OCI-LY3 (cell line): ENCODE measurements around the gene CMIP.

Source experiments
- H2AFZ ChIP-seq: fragments of 200-600, 300-600 bp; shearing (Covaris generic); 2 replicates; pipeline ENCODE4 v1.6.0; 2014; ENCODE audit warnings: antibody characterized with exemption, low read depth, low read length
- H3K27ac ChIP-seq: fragments of 200-600, 300-600 bp; sonication (generic); 2 replicates; pipeline ENCODE4 v1.5.1; 2014; ENCODE audit warnings: mild to moderate bottlenecking, low read length, moderate library complexity, mixed read lengths
- H3K27me3 ChIP-seq: fragments of 200-600, 300-600 bp; sonication (generic); 2 replicates; pipeline ENCODE4 v1.6.1; 2014; ENCODE audit warnings: low read depth, low read length, mixed read lengths
- H3K36me3 ChIP-seq: fragments of 200-600, 300-600 bp; sonication (generic); replicated peaks from 2 replicates; pipeline ENCODE3; 2014; ENCODE audit warnings: low read depth, low read length, mixed read lengths
- H3K4me1 ChIP-seq: fragments of 300-600, 200-600 bp; sonication (generic); 2 replicates; pipeline ENCODE4 v1.6.1; 2014; ENCODE audit warnings: low read length, mixed read lengths
- H3K4me2 ChIP-seq: fragments of 200-600, 300-600 bp; sonication (generic); 2 replicates; pipeline ENCODE4 v1.6.1; 2014; ENCODE audit warnings: low read length, mixed read lengths
- H3K4me3 ChIP-seq: fragments of 300-600, 200-600 bp; sonication (generic); 2 replicates; pipeline ENCODE4 v1.5.1; 2014; ENCODE audit warnings: antibody characterized with exemption, mild to moderate bottlenecking, low read length, moderate library complexity
- H3K79me2 ChIP-seq: fragments of 300-600, 200-600 bp; shearing (Covaris generic); 2 replicates; pipeline ENCODE4 v1.6.1; 2014; ENCODE audit warnings: mild to moderate bottlenecking, low read length, mixed read lengths
- H3K9ac ChIP-seq: fragments of 300-600, 200-600 bp; shearing (Covaris generic); 2 replicates; pipeline ENCODE4 v1.6.0; 2014; ENCODE audit warnings: mild to moderate bottlenecking, low read length, moderate library complexity
- H3K9me3 ChIP-seq: fragments of 200-600, 300-600 bp; shearing (Covaris generic); 2 replicates; pipeline ENCODE4 v1.6.1; 2014; ENCODE audit warnings: low read length, mixed read lengths; ENCODE audit not compliant: insufficient read depth
- H4K20me1 ChIP-seq: fragments of 200-600, 300-600 bp; sonication (generic); 2 replicates; pipeline ENCODE4 v1.6.1; 2016; ENCODE audit warnings: low read length, mixed read lengths; ENCODE audit not compliant: insufficient read depth
- CTCF ChIP-seq: fragments of 200-600, 300-600 bp; sonication (generic); IDR thresholded peaks from 2 replicates; pipeline ENCODE4 v1.5.1; 2014; ENCODE audit warnings: antibody characterized with exemption, low read length, low read depth
- EZH2phosphoT487 ChIP-seq: fragments of 200-600 bp; shearing (Covaris generic); IDR thresholded peaks from 2 replicates; pipeline ENCODE4 v1.6.1; 2018; ENCODE audit warnings: antibody characterized with exemption, mixed run types, low read depth

The CMIP gene

GRCh38 chr16:81634380-81635062 lies 189.9 kb downstream of the CMIP start:
- no peak overlapping the region for H2AFZ ChIP-seq
- H3K4me2 ChIP-seq = no peak overlapping the region
- H3K27ac ChIP-seq = no peak overlapping the region
- no peaks in the 10 kb centered on the region for H3K9me3 ChIP-seq
- H3K36me3 ChIP-seq = no peaks in the 10 kb centered on the region
- no peaks in the 10 kb centered on the region for H3K4me1 ChIP-seq
- H3K79me2 ChIP-seq = no peaks in the 10 kb centered on the region
- H3K27me3 ChIP-seq = no peaks in the 10 kb centered on the region
- H4K20me1 ChIP-seq = peaks cover 28% of the 10 kb centered on the region
- TF ChIP-seq EZH2phosphoT487 = no peak
- no peak for TF ChIP-seq CTCF
- no peak overlapping the region for H3K9ac ChIP-seq
- H3K4me3 ChIP-seq = no peak overlapping the region

GRCh38 chr16:81635063-81635937 lies 190.7 kb downstream of the CMIP start:
- Histone ChIP-seq H3K79me2 (no peaks in the 10 kb centered on the region), H4K20me1 (peaks cover 33% of the 10 kb centered on the region), H3K27me3 (no peaks in the 10 kb centered on the region), H2AFZ (no peak overlapping the region), H3K4me2 (no peak overlapping the region), H3K9me3 (no peaks in the 10 kb centered on the region), H3K4me3 (no peak overlapping the region), H3K4me1 (no peaks in the 10 kb centered on the region), H3K9ac (no peak overlapping the region), H3K27ac (no peak overlapping the region), H3K36me3 (no peaks in the 10 kb centered on the region)
- no peak for TF ChIP-seq CTCF
- TF ChIP-seq EZH2phosphoT487 = no peak

GRCh38 chr16:81636298-81636993 lies 191.8 kb downstream of the CMIP start:
- Histone ChIP-seq H2AFZ (no peak overlapping the region), H3K27me3 (no peaks in the 10 kb centered on the region), H3K4me3 (no peak overlapping the region), H3K36me3 (no peaks in the 10 kb centered on the region), H3K4me2 (no peak overlapping the region), H3K9me3 (no peaks in the 10 kb centered on the region), H3K27ac (no peak overlapping the region), H3K79me2 (no peaks in the 10 kb centered on the region), H4K20me1 (peaks cover 29% of the 10 kb centered on the region), H3K9ac (no peak overlapping the region), H3K4me1 (no peaks in the 10 kb centered on the region)
- TF ChIP-seq EZH2phosphoT487 = no peak
- TF ChIP-seq CTCF = no peak
